Stimulated activated naive CD8-positive, alpha-beta T cell treated with anti-CD3 and anti-CD28 coated beads, Interleukin-15, Interleukin-2, amounts not matched to agents 100 ng/mL and 50 ng/mL, for 24 hours (primary cell): Measurements from ENCODE around the gene FTO.

Source experiments
- H3K27ac Mint-ChIP-seq: one replicate; pipeline ENCODE4 v1.8.0; 2021; ENCODE audit warnings: mild to moderate bottlenecking, mixed read lengths
- H3K27me3 Mint-ChIP-seq: one replicate; pipeline ENCODE4 v1.8.0; 2021; ENCODE audit warnings: mixed read lengths
- H3K36me3 Mint-ChIP-seq: one replicate; pipeline ENCODE4 v1.8.0; 2021; ENCODE audit warnings: low read depth, mixed read lengths
- H3K4me1 Mint-ChIP-seq: one replicate; pipeline ENCODE4 v1.8.0; 2021; ENCODE audit warnings: low read depth, mixed read lengths
- H3K4me3 Mint-ChIP-seq: one replicate; pipeline ENCODE4 v1.8.0; 2021; ENCODE audit warnings: mild to moderate bottlenecking, mixed read lengths
- H3K9me3 Mint-ChIP-seq: one replicate; pipeline ENCODE4 v1.8.0; 2021; ENCODE audit warnings: mixed read lengths

FTO gene

GRCh38 chr16:54048586-54049495 is 344.9 kb downstream of the FTO start:
- Mint-ChIP-seq H3K4me3 (no peak overlapping the region), H3K27ac (no peak overlapping the region), H3K4me1 (no peaks in the 10 kb centered on the region), H3K27me3 (no peaks in the 10 kb centered on the region), H3K36me3 (peaks cover 6% of the 10 kb centered on the region), H3K9me3 (no peaks in the 10 kb centered on the region)

GRCh38 chr16:54049591-54050458 is 345.9 kb downstream of the FTO start:
- Mint-ChIP-seq H3K27ac (no peak overlapping the region), H3K9me3 (no peaks in the 10 kb centered on the region), H3K36me3 (peaks cover 6% of the 10 kb centered on the region), H3K27me3 (no peaks in the 10 kb centered on the region), H3K4me1 (no peaks in the 10 kb centered on the region), H3K4me3 (no peak overlapping the region)

GRCh38 chr16:54050459-54051210 is 346.7 kb downstream of the FTO start:
- Mint-ChIP-seq H3K9me3 (no peaks in the 10 kb centered on the region), H3K4me3 (no peak overlapping the region), H3K27ac (no peak overlapping the region), H3K4me1 (no peaks in the 10 kb centered on the region), H3K27me3 (no peaks in the 10 kb centered on the region), H3K36me3 (peaks cover 6% of the 10 kb centered on the region)

- Mint-ChIP-seq H3K27ac (no peak overlapping the region), H3K36me3 (peaks cover 6% of the 10 kb centered on the region), H3K27me3 (no peaks in the 10 kb centered on the region), H3K4me1 (no peaks in the 10 kb centered on the region), H3K9me3 (no peaks in the 10 kb centered on the region), H3K4me3 (no peak overlapping the region)
These were observed 347.9 kb downstream of the FTO start for GRCh38 chr16:54051821-54052220.

GRCh38 chr16:54052271-54052670 is 348.3 kb downstream of the FTO start:
- Mint-ChIP-seq H3K36me3 (peaks cover 6% of the 10 kb centered on the region), H3K27ac (no peak overlapping the region), H3K9me3 (no peaks in the 10 kb centered on the region), H3K4me1 (no peaks in the 10 kb centered on the region), H3K4me3 (no peak overlapping the region), H3K27me3 (no peaks in the 10 kb centered on the region)

- Mint-ChIP-seq H3K9me3 (no peaks in the 10 kb centered on the region), H3K4me1 (no peaks in the 10 kb centered on the region), H3K27ac (no peak overlapping the region), H3K36me3 (peaks cover 9% of the 10 kb centered on the region), H3K4me3 (no peak overlapping the region), H3K27me3 (no peaks in the 10 kb centered on the region)
These were observed 350.2 kb downstream of the FTO start for GRCh38 chr16:54053891-54054820.

- Mint-ChIP-seq H3K9me3 (no peaks in the 10 kb centered on the region), H3K4me1 (no peaks in the 10 kb centered on the region), H3K36me3 (peaks cover 9% of the 10 kb centered on the region), H3K27me3 (no peaks in the 10 kb centered on the region), H3K4me3 (no peak overlapping the region), H3K27ac (no peak overlapping the region)
These were observed 351.2 kb downstream of the FTO start for GRCh38 chr16:54055191-54055590.

- Mint-ChIP-seq H3K36me3 (peaks cover 9% of the 10 kb centered on the region), H3K27ac (no peak overlapping the region), H3K4me1 (no peaks in the 10 kb centered on the region), H3K27me3 (no peaks in the 10 kb centered on the region), H3K9me3 (no peaks in the 10 kb centered on the region), H3K4me3 (no peak overlapping the region)
These were observed 351.9 kb downstream of the FTO start for GRCh38 chr16:54055864-54056263.

GRCh38 chr16:54056921-54057320 is 353.0 kb downstream of the FTO start:
- H3K36me3 Mint-ChIP-seq: peaks cover 9% of the 10 kb centered on the region
- H3K9me3 Mint-ChIP-seq: no peaks in the 10 kb centered on the region
- no peak overlapping the region for H3K27ac Mint-ChIP-seq
- H3K4me3 Mint-ChIP-seq: no peak overlapping the region
- H3K27me3 Mint-ChIP-seq: no peaks in the 10 kb centered on the region
- H3K4me1 Mint-ChIP-seq: no peaks in the 10 kb centered on the region

- H3K27ac Mint-ChIP-seq: no peak overlapping the region
- H3K36me3 Mint-ChIP-seq: peaks cover 8% of the 10 kb centered on the region
- no peaks in the 10 kb centered on the region for H3K9me3 Mint-ChIP-seq
- H3K27me3 Mint-ChIP-seq: no peaks in the 10 kb centered on the region
- H3K4me3 Mint-ChIP-seq: no peak overlapping the region
- no peaks in the 10 kb centered on the region for H3K4me1 Mint-ChIP-seq
These were observed 355.4 kb downstream of the FTO start for GRCh38 chr16:54059319-54059718.

- Mint-ChIP-seq H3K36me3 (peaks cover 8% of the 10 kb centered on the region), H3K9me3 (no peaks in the 10 kb centered on the region), H3K4me1 (no peaks in the 10 kb centered on the region), H3K27ac (no peak overlapping the region), H3K4me3 (no peak overlapping the region), H3K27me3 (no peaks in the 10 kb centered on the region)
These were observed 356.9 kb downstream of the FTO start for GRCh38 chr16:54060599-54061421.

GRCh38 chr16:54061454-54061853 is 357.5 kb downstream of the FTO start:
- Mint-ChIP-seq H3K27ac (no peak overlapping the region), H3K36me3 (peaks cover 8% of the 10 kb centered on the region), H3K27me3 (no peaks in the 10 kb centered on the region), H3K9me3 (no peaks in the 10 kb centered on the region), H3K4me1 (no peaks in the 10 kb centered on the region), H3K4me3 (no peak overlapping the region)
